SK-N-SH (cell line): Measurements from ENCODE around the gene SFXN1. TPM values are rescaled to one million over a fixed set of nuclear protein-coding genes. Genes with fewer than 3 reads are reported as not detected.
A peak's percentile ranks its signal among the peaks of the same experiment; 100 is the strongest.

Experiments
- CTCF ChIA-PET: fragments of 300-600, 350-600 bp; formaldehyde crosslinking; extraction: SDS; loops from one replicate; lab custom pipeline; 2021; lab: Yijun Ruan, JAX
- POLR2A ChIA-PET: fragments of 350-600 bp; sonication (Branson Sonifier 250); formaldehyde crosslinking; extraction: SDS; loops from one replicate; lab custom pipeline; 2020; ENCODE audit warnings: antibody characterized with exemption, inconsistent platforms; lab: Yijun Ruan, JAX
- DNase-seq: peaks from one replicate; pipeline ENCODE4 v3.0.0; 2012
- H2AFZ ChIP-seq: fragments of 200-600 bp; sonication (generic); 2 replicates; pipeline ENCODE4 v1.8.1; 2016; ENCODE audit warnings: antibody characterized with exemption, mild to moderate bottlenecking, low read depth
- H3F3A ChIP-seq: fragments of 200-600 bp; sonication (generic); replicated peaks from 2 replicates; pipeline ENCODE3; 2016; ENCODE audit warnings: antibody characterized with exemption, mild to moderate bottlenecking; ENCODE audit not compliant: insufficient read depth
- H3K27ac ChIP-seq, 2 experiments: fragments of 200-500 bp in 1 of 2; fragments of 200-600 bp in 1 of 2; sonication (Bioruptor generic) in 1 of 2; sonication (generic), shearing (Covaris generic) in 1 of 2; 2 replicates each; pipeline versions ENCODE4 v1.5.1 to v1.6.1; 2014 to 2016; ENCODE audit warnings: low read depth in 2 of 2, inconsistent platforms in 1 of 2, low read length in 1 of 2, mild to moderate bottlenecking in 1 of 2, mixed read lengths in 1 of 2
- H3K27me3 ChIP-seq: fragments of 200-600 bp; sonication (generic), shearing (Covaris generic); 2 replicates; pipeline ENCODE4 v1.6.1; 2016; ENCODE audit warnings: mixed run types; ENCODE audit not compliant: insufficient read depth
- H3K36me3 ChIP-seq, 2 experiments: fragments of 200-500 bp in 1 of 2; fragments of 200-600 bp in 1 of 2; sonication (Bioruptor generic) in 1 of 2; sonication (generic) in 1 of 2; replicated peaks in 1 of 2; 2 replicates each; pipeline versions ENCODE3 to v1.5.1; 2014 to 2016; ENCODE audit warnings: low read length in 1 of 2, mild to moderate bottlenecking in 1 of 2; ENCODE audit not compliant: insufficient read depth in 2 of 2, control insufficient read depth in 1 of 2
- H3K4me1 ChIP-seq, 2 experiments: fragments of 200-500 bp in 1 of 2; fragments of 200-600 bp in 1 of 2; sonication (Bioruptor generic) in 1 of 2; sonication (generic), shearing (Covaris generic) in 1 of 2; 2 replicates each; pipeline versions ENCODE4 v1.5.1 to v1.6.1; 2014 to 2016; ENCODE audit warnings: low read depth in 1 of 2, low read length in 1 of 2, mixed run types in 1 of 2; ENCODE audit not compliant: insufficient read depth in 2 of 2, control insufficient read depth in 1 of 2
- H3K4me2 ChIP-seq: fragments of 200-600 bp; sonication (generic), shearing (Covaris generic); 2 replicates; pipeline ENCODE4 v1.6.1; 2017; ENCODE audit warnings: mixed run types
- H3K4me3 ChIP-seq, 2 experiments: fragments of 200-500 bp in 1 of 2; fragments of 200-600 bp in 1 of 2; sonication (Bioruptor generic) in 1 of 2; sonication (generic), shearing (Covaris generic) in 1 of 2; 2 replicates each; pipeline versions ENCODE4 v1.5.1 to v1.8.1; 2014 to 2016; ENCODE audit warnings: low read depth in 2 of 2, inconsistent platforms in 1 of 2, low read length in 1 of 2, mild to moderate bottlenecking in 1 of 2, mixed read lengths in 1 of 2, moderate library complexity in 1 of 2
- H3K79me2 ChIP-seq: fragments of 200-600 bp; sonication (generic); 2 replicates; pipeline ENCODE4 v1.8.1; 2017; ENCODE audit warnings: mild to moderate bottlenecking; ENCODE audit not compliant: insufficient read depth
- H3K9ac ChIP-seq: fragments of 200-600 bp; sonication (generic); 2 replicates; pipeline ENCODE4 v1.6.1; 2017; ENCODE audit warnings: mixed run types
- H3K9me2 ChIP-seq: fragments of 200-600 bp; sonication (generic); 2 replicates; pipeline ENCODE4 v1.6.1; 2017; ENCODE audit warnings: mixed run types
- H3K9me3 ChIP-seq: fragments of 200-600 bp; sonication (generic); 2 replicates; pipeline ENCODE4 v1.6.1; 2017; ENCODE audit warnings: mixed run types, mild to moderate bottlenecking, moderate library complexity
- H4K20me1 ChIP-seq: fragments of 200-600 bp; sonication (generic); 2 replicates; pipeline ENCODE4 v1.6.1; 2017; ENCODE audit warnings: mild to moderate bottlenecking, mixed run types; ENCODE audit not compliant: insufficient read depth
- EP300 ChIP-seq, 2 experiments: IDR thresholded peaks; 2 replicates each; pipeline versions ENCODE4 v1.4.0 to v1.6.1; 2012; ENCODE audit warnings: borderline replicate concordance in 1 of 2, low read depth in 1 of 2, low read length in 1 of 2
- FOXJ3 ChIP-seq: sonication (generic); formaldehyde crosslinking; IDR thresholded peaks from 2 replicates; pipeline ENCODE4 v1.5.1; 2020; ENCODE audit warnings: mild to moderate bottlenecking, missing genetic modification reagents
- MAX ChIP-seq: IDR thresholded peaks from 2 replicates; pipeline ENCODE4 v1.4.0; 2012; ENCODE audit warnings: low read depth
- MEF2A ChIP-seq: IDR thresholded peaks from 2 replicates; pipeline ENCODE4 v1.4.0; 2012; ENCODE audit warnings: low read depth, borderline replicate concordance
- MXI1 ChIP-seq: IDR thresholded peaks from 2 replicates; pipeline ENCODE4 v1.6.1; 2012; ENCODE audit warnings: mild to moderate bottlenecking, low read depth, low read length, improper control_type of control experiment
- NRF1 ChIP-seq: IDR thresholded peaks from 2 replicates; pipeline ENCODE4 v1.6.1; 2012; ENCODE audit warnings: low read depth, mild to moderate bottlenecking, low read length
- PBX3 ChIP-seq: IDR thresholded peaks from 2 replicates; pipeline ENCODE4; 2012
- POLR2AphosphoS5 ChIP-seq: IDR thresholded peaks from 2 replicates; pipeline ENCODE4 v1.6.1; 2012; ENCODE audit warnings: low read depth, low read length
- RCOR1 ChIP-seq: fragments of 150-350 bp; IDR thresholded peaks from 2 replicates; pipeline ENCODE4 v1.6.1; 2017; ENCODE audit warnings: antibody characterized with exemption, low read length
- REST ChIP-seq: IDR thresholded peaks from 2 replicates; pipeline ENCODE4 v1.6.1; 2012; ENCODE audit warnings: mild to moderate bottlenecking, low read depth, low read length, moderate library complexity
- SIN3A ChIP-seq: IDR thresholded peaks from 2 replicates; pipeline ENCODE4 v1.6.1; 2012; ENCODE audit warnings: low read depth, mild to moderate bottlenecking, low read length, moderate library complexity, borderline replicate concordance
- SMC3 ChIP-seq: IDR thresholded peaks from 2 replicates; pipeline ENCODE4 v1.6.1; 2012; ENCODE audit warnings: low read depth, low read length, improper control_type of control experiment
- TAF1 ChIP-seq: IDR thresholded peaks from 2 replicates; pipeline ENCODE4 v1.6.1; 2012; ENCODE audit warnings: low read depth, mild to moderate bottlenecking, low read length, moderate library complexity, borderline replicate concordance
- TCF12 ChIP-seq: IDR thresholded peaks from 2 replicates; pipeline ENCODE4 v1.4.0; 2012
- USF1 ChIP-seq: IDR thresholded peaks from 2 replicates; pipeline ENCODE4 v1.4.0; 2012; ENCODE audit warnings: low read depth, borderline replicate concordance
- YY1 ChIP-seq: IDR thresholded peaks from 2 replicates; pipeline ENCODE4 v1.4.0; 2012; ENCODE audit warnings: low read depth, mild to moderate bottlenecking
- ZBTB33 ChIP-seq: IDR thresholded peaks from 2 replicates; pipeline ENCODE4 v1.4.0; 2012; ENCODE audit warnings: low read depth, borderline replicate concordance
- WGBS: methylation state at CpG from one replicate; pipeline ENCODE4 v1.1.6; 2017; ENCODE audit warnings: low lambda C conversion rate; 5-methylcytosine and 5-hydroxymethylcytosine counted together
- polyA plus RNA-seq, 3 experiments: library from polyadenylated mRNA; depleted of rRNA; stranded (reverse); fragments of >200 nt; gene quantifications; 2 replicates each; pipeline ENCODE4 v1.2.3, GENCODE V29; 2012

The SFXN1 gene
- 73.6 and 90.9 TPM in 2 replicates for polyA plus RNA-seq (2012; rRNA removed)
- 68.3 and 90.9 TPM in 2 replicates for polyA plus RNA-seq (2012; cell fraction: cytosol; rRNA removed)
- polyA plus RNA-seq (2012; cell fraction: nucleus; rRNA removed): 41.8 and 62.5 TPM in 2 replicates

- peak within 1 kb of the TSS; percentile 76 for H3K4me2 ChIP-seq
- peaks cover 5% of the 10 kb centered on the region; the same call in 1 of the 2 replicates for H3K27me3 ChIP-seq
- peak; percentile 99 for DNase-seq
- H2AFZ ChIP-seq: peak within 1 kb of the TSS; percentile 83
- no peaks in the 10 kb centered on the region for H3K9me2 ChIP-seq
- CTCF ChIA-PET: interaction anchor here (1.4 to 4.8 kb wide), 2 partner anchors 10 to 14 kb away, joined by 3 to 40 read pairs; no protein-coding TSS in a partner anchor
- peaks cover 50% of the 10 kb centered on the region for H3K79me2 ChIP-seq
- peak within 1 kb of the TSS in 1 of 2 experiments; percentile 77; a peak in 2 of 4 replicates for H3K27ac ChIP-seq
- no peaks in the 10 kb centered on the region for H3F3A ChIP-seq
- WGBS: 0% methylated on average over 40 of the region's 94 CpGs
- H3K4me1 ChIP-seq: peaks cover 0 to 14% of the 10 kb centered on the region in 2 experiments; a peak in 2 of 4 replicates
- H4K20me1 ChIP-seq: no peaks in the 10 kb centered on the region; the same call in 1 of the 2 replicates
- TF ChIP-seq ZBTB33: no peak
- TF ChIP-seq SMC3: no peak
- no peak for TF ChIP-seq EP300 (IDR thresholded peaks at IDR 0.05; ENCODE audit: borderline replicate concordance in 1 of 2, low read depth in 1 of 2, low read length in 1 of 2)
- TF ChIP-seq NRF1: peak; percentile 60
- no peak for TF ChIP-seq TCF12
- TF ChIP-seq YY1: peak; percentile 92
- TF ChIP-seq POLR2AphosphoS5: peak; percentile 58; the same call in 1 of the 2 replicates
- no peak for TF ChIP-seq SIN3A
- peak; percentile 83 for TF ChIP-seq MXI1
- TF ChIP-seq REST: no peak
- no peak for TF ChIP-seq RCOR1
- TF ChIP-seq TAF1: peak; percentile 86
- TF ChIP-seq PBX3: no peak
- no peak for TF ChIP-seq USF1
- peak; percentile 32; the same call in 1 of the 2 replicates for TF ChIP-seq MAX
- TF ChIP-seq FOXJ3 (CRISPR knock-in tag): no peak
- TF ChIP-seq MEF2A: no peak
- TF ChIP-seq, all 33 proteins: peak for 6
- peaks cover 11 to 15% of the 10 kb centered on the region in 2 experiments for H3K36me3 ChIP-seq
- peak within 1 kb of the TSS; percentile 71 to 89 for H3K4me3 ChIP-seq
- H3K9ac ChIP-seq: peak within 1 kb of the TSS; percentile 67
- no peaks in the 10 kb centered on the region for H3K9me3 ChIP-seq
- POLR2A ChIA-PET: interaction anchor here (1.0 kb wide), 2 partner anchors 12 to 14 kb away, joined by 4 to 5 read pairs; no protein-coding TSS in a partner anchor
Measured at GRCh38 chr5:175478384-175479124, at the start of gene SFXN1. Gene SFXN1, plus strand, starts transcription at chr5:175478560. Its CDS starts 13,544 bp downstream, at chr5:175492104.
